ENCODE data around the gene PRPF18.

The PRPF18 gene

DNA sequence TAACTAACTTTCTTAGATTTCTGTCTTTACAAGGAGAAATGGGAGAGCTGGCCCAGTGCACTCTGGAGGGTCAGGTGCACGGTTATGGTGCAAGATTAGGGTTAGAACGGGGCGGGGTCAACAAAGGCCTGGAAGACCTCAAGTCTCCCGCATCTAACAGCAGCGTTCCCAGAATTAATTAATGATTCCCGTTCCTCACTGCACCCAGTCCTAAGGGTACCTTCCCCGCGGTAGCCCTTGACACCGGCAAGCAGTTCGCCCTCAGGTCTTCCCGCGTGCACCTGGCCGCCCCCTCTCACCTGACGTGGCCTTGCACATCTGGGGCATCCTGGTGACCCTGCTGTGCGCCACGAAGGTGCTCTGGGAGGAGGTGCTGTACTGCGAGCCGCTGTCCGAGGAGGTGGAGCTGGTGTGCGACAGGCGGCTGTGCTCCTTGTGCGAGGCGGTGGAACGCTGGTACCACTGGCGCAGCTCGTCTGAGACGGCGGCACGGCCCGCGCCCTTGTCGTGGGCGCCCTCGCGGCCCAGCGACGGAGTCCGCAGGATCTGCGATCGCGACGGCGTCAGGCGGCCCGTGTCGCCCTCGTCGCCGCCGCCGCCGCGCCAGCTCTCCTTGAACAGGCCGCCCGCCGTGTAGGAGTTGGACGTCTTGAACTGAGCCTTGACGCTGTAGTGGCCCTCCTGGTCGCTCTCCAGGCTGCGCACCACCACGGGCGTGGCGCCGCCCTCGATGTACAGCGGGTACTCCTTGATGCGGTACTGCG lies 69.8 kb downstream of the PRPF18 start:
- Histone ChIP-seq H3K79me2 (ENCODE audit: low read length) (no peaks in the 10 kb centered on the region), H3K36me3 (replicated peaks; ENCODE audit: low read depth, low read length) (peaks cover 45% of the 10 kb centered on the region), H3K4me3 (ENCODE audit: low read length) (no peak overlapping the region), H3K9ac (ENCODE audit: low read length) (no peak overlapping the region), H3K4me1 (ENCODE audit: low read length) (peaks cover 6% of the 10 kb centered on the region; the same call in 1 of the 2 replicates), H3K27ac (ENCODE audit: low read length) (no peak overlapping the region), H3K9me3 (ENCODE audit: insufficient read depth, low read length) (no peaks in the 10 kb centered on the region), H4K20me1 (ENCODE audit: insufficient read depth, low read length) (no peaks in the 10 kb centered on the region), H2AFZ (ENCODE audit: low read depth, low read length) (no peak overlapping the region), H3K4me2 (ENCODE audit: low read length) (no peak overlapping the region), H3K27me3 (ENCODE audit: low read depth, low read length) (no peaks in the 10 kb centered on the region)
- TF ChIP-seq, protein P1, sequence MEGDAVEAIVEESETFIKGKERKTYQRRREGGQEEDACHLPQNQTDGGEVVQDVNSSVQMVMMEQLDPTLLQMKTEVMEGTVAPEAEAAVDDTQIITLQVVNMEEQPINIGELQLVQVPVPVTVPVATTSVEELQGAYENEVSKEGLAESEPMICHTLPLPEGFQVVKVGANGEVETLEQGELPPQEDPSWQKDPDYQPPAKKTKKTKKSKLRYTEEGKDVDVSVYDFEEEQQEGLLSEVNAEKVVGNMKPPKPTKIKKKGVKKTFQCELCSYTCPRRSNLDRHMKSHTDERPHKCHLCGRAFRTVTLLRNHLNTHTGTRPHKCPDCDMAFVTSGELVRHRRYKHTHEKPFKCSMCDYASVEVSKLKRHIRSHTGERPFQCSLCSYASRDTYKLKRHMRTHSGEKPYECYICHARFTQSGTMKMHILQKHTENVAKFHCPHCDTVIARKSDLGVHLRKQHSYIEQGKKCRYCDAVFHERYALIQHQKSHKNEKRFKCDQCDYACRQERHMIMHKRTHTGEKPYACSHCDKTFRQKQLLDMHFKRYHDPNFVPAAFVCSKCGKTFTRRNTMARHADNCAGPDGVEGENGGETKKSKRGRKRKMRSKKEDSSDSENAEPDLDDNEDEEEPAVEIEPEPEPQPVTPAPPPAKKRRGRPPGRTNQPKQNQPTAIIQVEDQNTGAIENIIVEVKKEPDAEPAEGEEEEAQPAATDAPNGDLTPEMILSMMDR (IDR thresholded peaks at IDR 0.05; ENCODE audit: low read depth, low read length) = no peak

DNA sequence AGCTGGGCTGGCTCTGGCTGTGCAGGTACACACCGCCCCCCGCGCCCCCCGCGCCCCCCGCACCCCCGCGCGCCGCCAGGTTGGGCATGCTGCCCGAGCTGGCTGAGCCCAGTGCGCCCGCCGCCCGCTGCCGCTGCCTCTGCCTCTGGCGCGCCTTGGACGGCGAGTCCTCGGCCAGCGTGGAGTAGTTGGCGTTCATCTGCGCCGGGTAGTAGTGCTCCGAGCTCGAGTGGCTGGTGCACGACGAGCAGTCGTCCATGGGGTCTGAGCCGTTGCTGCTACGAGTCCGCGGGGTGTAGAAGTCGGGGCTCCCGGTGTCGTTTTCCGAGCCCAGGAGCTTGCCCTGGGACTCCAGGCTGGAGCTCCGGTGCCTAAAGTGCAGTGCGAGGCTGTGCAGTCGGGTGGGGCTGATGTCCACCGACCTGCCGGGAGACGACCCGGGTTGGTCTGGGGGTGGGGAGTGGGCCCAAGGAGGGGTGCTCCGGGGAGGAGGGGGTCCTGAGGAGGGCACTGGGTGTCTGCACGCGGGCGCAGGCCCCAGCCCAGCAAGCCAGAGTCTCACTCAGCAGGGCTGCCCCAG lies 70.4 kb downstream of the PRPF18 start:
- TF ChIP-seq EZH2phosphoT487 (IDR thresholded peaks at IDR 0.05; ENCODE audit: low read depth) = no peak
- TF ChIP-seq, protein P1 (IDR thresholded peaks at IDR 0.05; ENCODE audit: low read depth, low read length) = no peak
- Histone ChIP-seq H3K4me3 (ENCODE audit: low read length) (no peak overlapping the region), H3K79me2 (ENCODE audit: low read length) (no peaks in the 10 kb centered on the region), H3K9me3 (ENCODE audit: insufficient read depth, low read length) (no peaks in the 10 kb centered on the region), H2AFZ (ENCODE audit: low read depth, low read length) (no peak overlapping the region), H4K20me1 (ENCODE audit: insufficient read depth, low read length) (no peaks in the 10 kb centered on the region), H3K4me2 (ENCODE audit: low read length) (no peak overlapping the region), H3K36me3 (replicated peaks; ENCODE audit: low read depth, low read length) (peaks cover 45% of the 10 kb centered on the region), H3K4me1 (ENCODE audit: low read length) (peaks cover 6% of the 10 kb centered on the region; the same call in 1 of the 2 replicates), H3K9ac (ENCODE audit: low read length) (no peak overlapping the region), H3K27me3 (ENCODE audit: low read depth, low read length) (no peaks in the 10 kb centered on the region), H3K27ac (ENCODE audit: low read length) (no peak overlapping the region)

DNA sequence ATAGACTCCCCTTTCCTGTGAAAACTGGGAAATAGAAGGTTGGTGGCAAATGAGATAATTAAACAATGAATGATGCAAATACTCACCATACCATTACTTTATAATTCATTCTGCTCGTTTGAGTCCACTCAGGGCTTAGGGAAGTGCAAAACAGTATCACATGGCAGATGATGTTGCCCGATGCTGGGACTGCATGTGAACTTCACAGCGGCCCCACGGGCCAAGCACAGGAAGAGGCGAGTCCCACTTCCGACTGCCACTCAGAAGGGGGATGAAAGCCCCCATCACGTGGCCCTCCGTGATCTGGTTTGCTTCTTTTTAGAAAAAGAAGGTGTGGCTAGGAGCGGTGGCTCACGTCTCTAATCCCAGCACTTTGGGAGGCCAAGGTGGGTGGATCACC lies 71.5 kb downstream of the PRPF18 start:
- Histone ChIP-seq H3K79me2 (ENCODE audit: low read length) (no peaks in the 10 kb centered on the region), H3K27me3 (ENCODE audit: low read depth, low read length) (no peaks in the 10 kb centered on the region), H3K9ac (ENCODE audit: low read length) (no peak overlapping the region), H3K4me1 (ENCODE audit: low read length) (peaks cover 6% of the 10 kb centered on the region; the same call in 1 of the 2 replicates), H4K20me1 (ENCODE audit: insufficient read depth, low read length) (no peaks in the 10 kb centered on the region), H3K36me3 (replicated peaks; ENCODE audit: low read depth, low read length) (peaks cover 45% of the 10 kb centered on the region), H3K4me2 (ENCODE audit: low read length) (no peak overlapping the region), H3K27ac (ENCODE audit: low read length) (no peak overlapping the region), H2AFZ (ENCODE audit: low read depth, low read length) (no peak overlapping the region), H3K4me3 (ENCODE audit: low read length) (no peak overlapping the region), H3K9me3 (ENCODE audit: insufficient read depth, low read length) (no peaks in the 10 kb centered on the region)
- TF ChIP-seq EZH2phosphoT487 (IDR thresholded peaks at IDR 0.05; ENCODE audit: low read depth) = no peak
- TF ChIP-seq, protein P1 (IDR thresholded peaks at IDR 0.05; ENCODE audit: low read depth, low read length) = no peak

DNA sequence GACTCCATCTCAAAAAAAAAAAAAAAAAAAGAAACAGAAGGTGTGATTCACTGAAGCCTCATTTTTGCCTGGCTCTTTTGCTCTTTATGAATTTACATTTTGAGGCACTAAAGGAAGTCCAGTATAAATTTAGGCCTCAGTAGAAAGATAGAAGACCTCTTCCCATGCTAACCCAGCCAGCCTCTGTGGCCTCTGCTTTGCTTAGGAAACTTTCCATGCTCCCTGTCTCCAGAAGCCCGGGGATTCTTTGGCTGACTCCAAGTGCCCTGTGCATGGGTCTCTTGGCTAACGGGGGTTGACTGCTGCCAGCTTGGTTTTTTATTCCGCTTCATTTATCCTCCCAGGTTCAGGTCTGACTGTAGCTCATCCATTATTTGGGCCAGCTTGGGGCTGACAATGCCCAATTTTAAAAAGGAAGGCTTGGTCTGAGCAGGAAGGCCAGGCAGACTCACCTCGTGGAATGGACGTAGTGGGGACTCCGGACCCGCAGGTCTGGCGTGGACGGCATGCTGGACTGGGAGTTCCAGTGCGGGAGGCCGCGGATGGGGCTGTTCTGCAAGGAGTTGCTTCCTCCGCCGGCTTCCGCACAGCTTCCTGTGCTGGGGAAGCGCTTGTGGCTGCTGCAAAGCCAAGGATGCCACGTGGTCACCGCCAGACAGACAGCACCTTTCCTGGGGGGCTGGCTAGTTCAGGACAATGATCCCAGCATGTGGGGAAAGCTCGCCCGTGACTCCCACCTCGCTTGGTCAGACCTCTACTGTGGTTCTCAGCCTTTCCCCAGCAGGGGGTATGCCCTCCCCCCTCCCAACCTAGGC lies 72.3 kb downstream of the PRPF18 start:
- Histone ChIP-seq H3K9me3 (ENCODE audit: insufficient read depth, low read length) (no peaks in the 10 kb centered on the region), H3K4me3 (ENCODE audit: low read length) (no peak overlapping the region), H3K79me2 (ENCODE audit: low read length) (no peaks in the 10 kb centered on the region), H3K27ac (ENCODE audit: low read length) (no peak overlapping the region), H3K4me1 (ENCODE audit: low read length) (peaks cover 6% of the 10 kb centered on the region; the same call in 1 of the 2 replicates), H3K9ac (ENCODE audit: low read length) (no peak overlapping the region), H3K36me3 (replicated peaks; ENCODE audit: low read depth, low read length) (peaks cover 49% of the 10 kb centered on the region), H4K20me1 (ENCODE audit: insufficient read depth, low read length) (no peaks in the 10 kb centered on the region), H3K27me3 (ENCODE audit: low read depth, low read length) (no peaks in the 10 kb centered on the region), H2AFZ (ENCODE audit: low read depth, low read length) (no peak overlapping the region), H3K4me2 (ENCODE audit: low read length) (no peak overlapping the region)
- TF ChIP-seq, protein P1 (IDR thresholded peaks at IDR 0.05; ENCODE audit: low read depth, low read length) = no peak
- no peak for TF ChIP-seq EZH2phosphoT487 (IDR thresholded peaks at IDR 0.05; ENCODE audit: low read depth)

All from OCI-LY3 (cell line).